GM12874 (cell line): ENCODE data around the gene KCP.

Source experiments
- CTCF ChIP-seq: IDR thresholded peaks from 2 replicates; pipeline ENCODE4 v1.5.1; 2011; ENCODE audit warnings: low read depth, mild to moderate bottlenecking, control low read depth, low read length, moderate library complexity; ENCODE audit not compliant: insufficient read depth

KCP gene

GRCh38 chr7:128937271-128937646, 26.8 kb upstream of the KCP start:
- TF ChIP-seq CTCF = no peak

- TF ChIP-seq CTCF = no peak
Measured at GRCh38 chr7:128936798-128937197, 26.3 kb upstream of the KCP start.

- TF ChIP-seq CTCF = no peak
Measured at GRCh38 chr7:128935342-128935730, 24.8 kb upstream of the KCP start.

GRCh38 chr7:128934361-128935341, 24.1 kb upstream of the KCP start:
- no peak for TF ChIP-seq CTCF

GRCh38 chr7:128933180-128933891, 22.8 kb upstream of the KCP start:
- TF ChIP-seq CTCF = no peak

- no peak for TF ChIP-seq CTCF
Measured at GRCh38 chr7:128932862-128933179, 22.3 kb upstream of the KCP start.

- TF ChIP-seq CTCF = no peak
Measured at GRCh38 chr7:128931965-128932861, 21.7 kb upstream of the KCP start.
